ENCODE results near the gene GNA12.

- TF ChIP-seq, protein P1, sequence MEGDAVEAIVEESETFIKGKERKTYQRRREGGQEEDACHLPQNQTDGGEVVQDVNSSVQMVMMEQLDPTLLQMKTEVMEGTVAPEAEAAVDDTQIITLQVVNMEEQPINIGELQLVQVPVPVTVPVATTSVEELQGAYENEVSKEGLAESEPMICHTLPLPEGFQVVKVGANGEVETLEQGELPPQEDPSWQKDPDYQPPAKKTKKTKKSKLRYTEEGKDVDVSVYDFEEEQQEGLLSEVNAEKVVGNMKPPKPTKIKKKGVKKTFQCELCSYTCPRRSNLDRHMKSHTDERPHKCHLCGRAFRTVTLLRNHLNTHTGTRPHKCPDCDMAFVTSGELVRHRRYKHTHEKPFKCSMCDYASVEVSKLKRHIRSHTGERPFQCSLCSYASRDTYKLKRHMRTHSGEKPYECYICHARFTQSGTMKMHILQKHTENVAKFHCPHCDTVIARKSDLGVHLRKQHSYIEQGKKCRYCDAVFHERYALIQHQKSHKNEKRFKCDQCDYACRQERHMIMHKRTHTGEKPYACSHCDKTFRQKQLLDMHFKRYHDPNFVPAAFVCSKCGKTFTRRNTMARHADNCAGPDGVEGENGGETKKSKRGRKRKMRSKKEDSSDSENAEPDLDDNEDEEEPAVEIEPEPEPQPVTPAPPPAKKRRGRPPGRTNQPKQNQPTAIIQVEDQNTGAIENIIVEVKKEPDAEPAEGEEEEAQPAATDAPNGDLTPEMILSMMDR (IDR thresholded peaks at IDR 0.05; ENCODE audit: insufficient read depth, low read length), result no peak
- TF ChIP-seq POLR2AphosphoS5 (IDR thresholded peaks at IDR 0.05; ENCODE audit: low read depth) (no peak), GABPA (IDR thresholded peaks at IDR 0.05; ENCODE audit: low read depth) (no peak), REST (IDR thresholded peaks at IDR 0.05; ENCODE audit: insufficient replicate concordance, low read depth) (no peak)
These were observed 20.0 kb downstream of the GNA12 start for GRCh38 chr7:2824026-2824677.

Measured in HL-60 (cell line).